Stimulated activated CD8-positive, alpha-beta memory T cell treated with anti-CD3 and anti-CD28 coated beads, Interleukin-4, amount 100 ng/mL, for 24 hours (primary cell): ENCODE measurements around the gene MLF2.

Source experiments
- DNase-seq: peaks from one replicate; pipeline ENCODE4 v3.0.0-alpha.2; 2020; ENCODE audit warnings: low read depth

Gene MLF2, protein sequence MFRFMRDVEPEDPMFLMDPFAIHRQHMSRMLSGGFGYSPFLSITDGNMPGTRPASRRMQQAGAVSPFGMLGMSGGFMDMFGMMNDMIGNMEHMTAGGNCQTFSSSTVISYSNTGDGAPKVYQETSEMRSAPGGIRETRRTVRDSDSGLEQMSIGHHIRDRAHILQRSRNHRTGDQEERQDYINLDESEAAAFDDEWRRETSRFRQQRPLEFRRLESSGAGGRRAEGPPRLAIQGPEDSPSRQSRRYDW

DNA sequence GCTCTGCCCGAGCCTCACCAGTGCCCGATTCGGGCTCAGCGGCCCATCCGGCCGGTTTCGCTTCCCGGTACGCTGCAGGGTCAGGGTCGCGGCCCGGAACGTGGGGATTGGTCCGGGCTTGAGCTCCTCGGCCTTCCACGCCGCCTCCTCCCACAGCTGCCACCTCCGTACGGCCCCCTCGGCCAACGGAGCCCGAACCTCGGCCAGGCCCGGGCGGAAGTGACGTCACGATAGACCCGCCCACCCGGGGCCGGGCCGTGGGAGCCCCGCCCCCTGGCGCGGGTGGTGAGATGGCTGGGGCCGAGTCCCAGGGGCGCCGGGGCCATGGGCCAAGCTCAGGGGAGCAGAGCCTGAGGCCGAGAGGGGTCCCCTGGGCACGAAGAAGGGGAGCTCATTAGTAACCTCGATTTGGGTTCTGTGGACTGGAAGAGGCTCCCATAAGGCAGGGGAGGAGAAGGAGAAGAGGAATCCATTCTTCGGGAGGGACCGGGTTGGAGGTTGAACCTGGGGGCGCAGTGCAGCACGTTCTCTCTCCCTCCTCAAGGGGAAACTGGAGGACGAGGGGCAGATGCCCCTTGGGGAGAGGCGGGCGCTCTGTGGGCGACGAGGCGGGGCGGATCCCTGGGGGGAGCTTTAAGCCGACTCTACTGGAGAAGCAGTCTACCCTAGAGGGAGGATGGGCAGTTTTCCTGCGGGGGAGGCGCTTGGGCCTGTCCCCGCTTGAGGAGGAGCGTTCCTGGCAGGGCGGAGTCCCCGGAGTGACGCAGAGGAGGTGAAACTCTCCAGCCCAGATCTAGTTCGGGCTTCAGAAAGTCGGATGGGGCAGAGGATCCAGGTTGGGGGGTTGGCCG lies at the start of gene MLF2:
MLF2 (minus strand) TSS at position 221 of the 851 bp plus-strand sequence. CDS start 807 bp downstream, outside the sequence.
- DNase-seq, result peak; percentile 97

DNA sequence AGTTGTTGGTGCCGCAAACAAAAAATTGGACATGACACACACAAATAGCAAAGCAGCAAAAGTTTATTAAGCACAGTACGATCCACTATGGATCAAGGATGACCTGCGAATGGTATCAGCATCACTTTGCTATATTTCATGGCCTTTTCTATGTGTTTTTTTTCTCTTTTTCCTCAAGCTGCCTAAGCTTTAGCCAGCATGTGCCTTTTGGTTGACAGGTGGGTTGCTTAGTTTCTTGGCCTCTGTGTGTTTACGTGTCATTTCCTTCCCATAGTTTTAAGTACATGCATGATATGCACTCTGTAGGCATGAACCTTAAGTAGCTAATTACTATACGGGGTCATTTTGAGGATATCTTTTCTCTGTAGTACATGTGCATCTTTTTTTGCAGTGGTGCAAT lies 46.2 kb upstream of the MLF2 start:
- DNase-seq, result no peak

DNA sequence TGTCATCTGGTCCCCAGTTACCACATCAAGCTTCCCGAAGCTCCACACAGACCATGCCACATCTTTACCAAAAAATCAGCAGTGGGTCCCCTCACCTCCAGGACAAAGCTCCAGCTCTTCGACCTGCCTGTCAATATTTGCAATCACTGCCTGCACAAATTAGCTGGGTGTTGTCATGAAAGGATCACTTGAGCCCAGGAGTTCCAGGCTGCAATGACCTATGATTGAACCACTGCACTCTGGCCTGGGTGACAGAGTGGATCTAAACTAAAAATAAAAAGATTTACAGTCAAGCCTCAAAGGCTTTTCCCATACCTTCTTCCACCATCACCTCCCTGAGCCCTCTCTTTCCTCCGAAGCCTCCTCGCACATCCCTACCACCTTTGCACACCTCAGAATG lies 43.6 kb upstream of the MLF2 start:
- no peak for DNase-seq

GRCh38 chr12:6795088-6795487 lies 42.1 kb upstream of the MLF2 start:
- DNase-seq, result no peak

- no peak for DNase-seq
Observed at GRCh38 chr12:6792522-6793201, 39.7 kb upstream of the MLF2 start.

- DNase-seq, result no peak
Observed at GRCh38 chr12:6791931-6792520, 39.1 kb upstream of the MLF2 start.

DNA sequence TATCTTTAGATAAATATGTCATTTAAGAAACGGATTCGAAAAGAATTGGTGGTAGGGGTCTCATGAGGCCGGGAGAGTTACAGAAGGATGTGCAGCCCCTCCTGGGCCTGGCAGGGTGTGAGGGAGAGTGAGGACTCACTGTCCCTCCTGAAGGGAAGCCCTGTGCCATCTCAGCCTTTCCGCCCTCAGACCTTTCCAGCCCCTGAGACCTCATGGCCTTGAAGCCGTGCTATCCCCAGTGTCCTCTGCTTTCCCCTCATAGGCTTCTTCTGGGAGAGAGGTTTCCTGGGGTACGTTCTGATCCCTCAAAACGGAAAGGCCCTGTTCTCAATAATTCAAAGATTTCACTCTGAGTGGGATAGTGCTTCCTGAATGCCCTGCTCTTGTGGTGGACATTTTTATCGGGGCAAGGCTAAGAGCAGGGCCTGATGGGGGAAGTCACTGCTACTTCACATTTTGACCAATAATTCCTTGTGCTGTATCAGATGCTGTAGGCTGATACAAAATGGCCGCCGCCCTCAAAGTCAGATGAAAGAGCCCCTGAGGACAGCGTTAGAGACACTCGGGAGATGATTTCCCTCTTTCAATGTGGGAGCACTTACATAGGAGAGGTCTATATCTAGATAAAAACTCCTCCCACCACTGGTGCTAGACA lies 37.7 kb upstream of the MLF2 start:
- no peak for DNase-seq

DNA sequence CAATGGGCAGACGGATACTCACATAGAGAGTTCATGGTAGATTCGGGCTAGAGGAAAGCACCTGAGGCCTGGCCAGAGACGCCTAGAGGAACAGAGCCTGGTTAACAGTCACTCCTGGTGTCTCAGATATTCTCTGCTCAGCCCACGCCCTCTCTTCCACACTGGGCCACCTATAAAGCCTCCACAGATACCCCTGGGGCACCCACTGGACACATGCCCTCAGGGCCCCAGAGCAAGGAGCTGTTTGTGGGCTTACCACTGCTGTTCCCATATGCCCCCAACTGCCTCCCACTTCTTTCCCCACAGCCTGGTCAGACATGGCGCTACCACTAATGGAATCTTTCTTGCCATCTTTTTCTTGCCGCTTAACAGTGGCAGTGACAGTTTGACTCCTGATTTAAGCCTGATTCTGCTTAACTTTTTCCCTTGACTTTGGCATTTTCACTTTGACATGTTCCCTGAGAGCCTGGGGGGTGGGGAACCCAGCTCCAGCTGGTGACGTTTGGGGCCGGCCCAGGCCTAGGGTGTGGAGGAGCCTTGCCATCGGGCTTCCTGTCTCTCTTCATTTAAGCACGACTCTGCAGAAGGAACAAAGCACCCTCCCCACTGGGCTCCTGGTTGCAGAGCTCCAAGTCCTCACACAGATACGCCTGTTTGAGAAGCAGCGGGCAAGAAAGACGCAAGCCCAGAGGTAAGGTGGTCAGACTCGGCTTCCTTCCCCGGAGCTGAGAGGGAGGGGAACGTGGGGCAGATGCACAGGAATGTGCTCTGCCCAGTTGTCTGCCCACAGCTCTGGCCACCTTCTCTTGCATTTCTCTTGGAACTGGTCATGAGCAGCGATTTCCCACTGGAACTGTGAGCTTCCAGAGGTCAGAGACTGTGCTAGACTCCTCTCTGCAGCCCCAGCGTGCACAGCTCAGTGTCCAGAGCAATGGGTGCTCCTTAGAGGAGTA lies 36.3 kb upstream of the MLF2 start, which contains the start of gene CD4:
CD4 (plus strand) TSS at position 557 of the 953 bp plus-strand sequence. CDS start 10,611 bp downstream, outside the sequence.
- no peak for DNase-seq

DNA sequence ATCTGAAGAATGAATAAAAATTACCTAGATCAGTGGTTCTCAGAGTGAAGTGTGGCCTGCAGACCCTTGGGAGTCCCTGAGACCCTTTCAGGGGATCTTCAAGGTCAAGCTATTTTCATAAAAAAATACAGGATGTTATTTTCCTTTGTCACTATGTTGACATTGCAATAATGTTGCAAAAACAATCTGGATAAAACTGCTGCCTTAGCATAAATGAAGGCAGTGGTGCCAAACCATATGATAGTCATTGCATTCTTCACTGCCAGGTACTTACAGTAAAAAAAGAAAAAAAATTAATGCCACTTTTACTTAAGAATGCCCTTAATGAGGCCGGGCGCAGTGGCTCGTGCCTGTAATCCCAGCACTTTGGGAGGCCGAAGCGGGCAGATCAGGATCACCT lies 34.4 kb upstream of the MLF2 start:
- DNase-seq, result no peak

DNA sequence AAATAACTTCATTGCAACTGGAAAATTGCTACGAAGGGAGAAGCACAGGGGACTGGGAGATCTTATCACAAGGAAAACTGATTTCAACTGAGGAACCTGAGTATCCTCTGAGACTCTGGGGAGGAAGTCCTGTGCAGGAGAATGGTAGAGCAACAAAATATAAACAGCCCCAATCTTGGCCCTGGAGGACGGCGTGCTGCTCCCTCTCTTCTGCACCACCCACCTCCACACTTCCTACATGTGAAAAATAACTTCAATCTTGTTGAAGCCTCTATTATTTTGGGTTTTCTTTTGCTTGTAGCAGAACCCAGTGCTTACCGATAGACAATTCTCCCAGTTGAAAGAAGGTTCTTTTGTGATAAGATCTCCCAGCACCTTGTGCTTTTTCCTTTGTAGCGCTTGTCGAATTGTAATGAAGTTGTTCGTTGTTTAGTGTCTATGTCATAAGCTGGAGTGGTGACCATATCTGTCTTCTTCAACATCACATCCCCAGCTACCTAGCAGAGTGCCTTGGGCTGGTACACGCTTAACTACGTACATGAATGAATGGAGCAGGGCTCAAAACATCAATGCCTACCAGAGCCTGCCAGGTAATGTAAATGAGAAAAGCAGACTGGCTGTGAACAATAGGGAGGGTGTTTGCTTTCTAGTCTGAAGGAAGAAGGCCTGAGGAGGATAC lies 33.6 kb upstream of the MLF2 start:
- DNase-seq, result no peak

GRCh38 chr12:6784761-6785160 lies 31.8 kb upstream of the MLF2 start:
- DNase-seq, result no peak

DNA sequence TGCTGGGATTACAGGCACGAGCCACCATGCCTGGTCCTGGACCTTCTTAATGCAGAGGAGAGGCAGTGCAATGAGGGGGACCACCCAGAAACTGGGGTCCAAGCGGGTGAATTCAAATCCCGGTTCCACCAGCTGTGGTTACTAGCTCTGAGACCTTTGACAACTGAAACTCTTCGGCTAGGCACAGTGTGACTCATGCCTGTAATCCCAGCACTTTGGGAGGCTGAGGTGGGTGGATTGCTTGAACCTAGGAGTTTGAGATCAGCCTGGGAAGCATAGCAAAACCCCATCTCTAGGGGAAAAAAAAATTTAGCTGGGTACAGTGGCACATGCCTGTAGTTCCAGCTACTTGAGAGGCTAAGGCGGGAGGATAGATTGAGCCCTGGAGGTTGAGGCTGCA lies 31.4 kb upstream of the MLF2 start:
- no peak for DNase-seq

GRCh38 chr12:6783828-6784227 lies 30.9 kb upstream of the MLF2 start:
- no peak for DNase-seq

GRCh38 chr12:6782850-6783566 lies 30.1 kb upstream of the MLF2 start:
- no peak for DNase-seq

GRCh38 chr12:6782119-6782518 lies 29.2 kb upstream of the MLF2 start:
- DNase-seq, result no peak

- DNase-seq, result no peak
Observed at GRCh38 chr12:6780573-6780972, 27.6 kb upstream of the MLF2 start.

GRCh38 chr12:6779708-6780432 lies 26.9 kb upstream of the MLF2 start:
- no peak for DNase-seq
